GM10266 (cell line): Measurements from ENCODE around the gene VILL.

Experiments used
- DNase-seq: peaks from one replicate; pipeline ENCODE4 v3.0.0; 2012; ENCODE audit errors: extremely low spot score
- CTCF ChIP-seq: IDR thresholded peaks from 2 replicates; pipeline ENCODE4 v1.5.1; 2012; ENCODE audit warnings: mild to moderate bottlenecking, low read depth; ENCODE audit not compliant: control insufficient read depth, insufficient read depth; ENCODE audit errors: missing control alignments

The VILL gene

GRCh38 chr3:38006445-38006995 is 15.9 kb downstream of the VILL start:
- TF ChIP-seq CTCF = no peak
- no peak for DNase-seq

GRCh38 chr3:38007754-38008090 is 17.1 kb downstream of the VILL start:
- TF ChIP-seq CTCF = no peak
- no peak for DNase-seq

- no peak for DNase-seq
- TF ChIP-seq CTCF = no peak
These were observed 17.7 kb downstream of the VILL start for GRCh38 chr3:38008191-38008701.

- no peak for TF ChIP-seq CTCF
- no peak for DNase-seq
These were observed 18.5 kb downstream of the VILL start for GRCh38 chr3:38008971-38009580.

GRCh38 chr3:38009807-38010591 is 19.4 kb downstream of the VILL start:
- TF ChIP-seq CTCF = no peak
- DNase-seq = no peak

- no peak for DNase-seq
- TF ChIP-seq CTCF = no peak
These were observed 20.5 kb downstream of the VILL start for GRCh38 chr3:38011111-38011510.

GRCh38 chr3:38015485-38015884 is 24.9 kb downstream of the VILL start:
- no peak for TF ChIP-seq CTCF

More at GRCh38 chr3:38015485-38015884, 24.9 kb downstream of the VILL start:
- no peak for DNase-seq
